Activated naive CD4-positive, alpha-beta T cell treated with anti-CD3 and anti-CD28 coated beads, Interleukin-2, amount 50 U/mL, for 16 hours (primary cell): ENCODE measurements around the gene TNPO1.
"Not testable (repeated sequence)": the region's sequence is repeated elsewhere in the genome, so short reads cannot be mapped to it uniquely, and the experiment has no call there.

Experiments
- DNase-seq: peaks from one replicate; pipeline ENCODE4 v3.0.0-alpha.2; 2020

TNPO1 gene

GRCh38 chr5:72855821-72856220 is 39.4 kb downstream of the TNPO1 start:
- DNase-seq, result no peak

GRCh38 chr5:72857396-72857795 is 40.9 kb downstream of the TNPO1 start:
- no peak for DNase-seq

- no peak for DNase-seq
Measured at GRCh38 chr5:72859127-72859526, 42.7 kb downstream of the TNPO1 start.

- no peak for DNase-seq
Measured at GRCh38 chr5:72860499-72860898, 44.0 kb downstream of the TNPO1 start.

DNA sequence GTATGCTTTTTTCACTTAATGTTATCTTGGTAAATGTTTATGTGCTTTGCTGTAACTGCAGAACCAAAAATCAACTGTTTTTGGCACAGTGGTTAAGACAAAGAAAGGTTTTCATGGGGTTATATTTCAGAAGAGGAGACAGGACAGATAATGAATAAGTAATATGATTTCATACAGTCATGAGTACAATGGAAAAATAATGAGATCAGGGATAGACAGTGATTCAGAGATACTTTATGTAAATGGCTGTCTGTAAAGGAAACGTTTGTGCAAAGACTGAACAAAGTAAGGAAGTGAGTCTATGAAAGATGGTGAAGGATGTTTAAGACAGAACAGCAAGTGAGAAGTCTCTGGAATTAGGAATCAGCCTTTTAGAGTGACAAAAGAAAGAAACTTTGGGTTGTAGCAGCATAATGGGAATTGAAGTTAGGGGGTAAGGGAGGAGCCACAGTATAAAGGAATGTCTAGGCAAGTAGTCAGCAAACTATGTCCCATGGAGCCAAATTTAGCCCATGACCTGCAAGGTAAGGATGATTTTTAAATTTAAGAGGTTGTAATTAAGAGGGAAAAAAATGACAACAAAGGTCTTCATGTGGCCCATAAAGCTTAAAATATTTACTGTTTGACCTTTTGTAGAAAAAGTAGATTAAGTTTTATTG is 55.0 kb downstream of the TNPO1 start:
- no peak for DNase-seq

- DNase-seq, result no peak
Measured at GRCh38 chr5:72878854-72879253, 62.4 kb downstream of the TNPO1 start.

DNA sequence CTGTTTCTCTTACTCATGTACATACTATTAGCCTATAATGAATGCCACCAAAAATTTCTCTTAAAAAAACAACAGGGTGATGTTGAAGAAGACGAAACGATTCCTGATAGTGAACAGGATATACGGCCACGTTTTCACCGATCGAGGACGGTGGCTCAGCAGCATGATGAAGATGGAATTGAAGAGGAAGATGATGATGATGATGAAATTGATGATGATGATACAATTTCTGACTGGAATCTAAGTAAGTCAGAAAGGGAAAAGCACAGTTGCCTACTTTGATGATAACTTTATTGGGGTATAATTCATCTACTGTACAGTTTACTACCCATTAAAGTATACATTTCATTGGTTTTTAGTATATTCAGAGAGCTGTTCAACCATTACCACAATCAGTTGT is 66.5 kb downstream of the TNPO1 start:
- no peak for DNase-seq

GRCh38 chr5:72883850-72884249 is 67.4 kb downstream of the TNPO1 start:
- DNase-seq, result no peak

DNA sequence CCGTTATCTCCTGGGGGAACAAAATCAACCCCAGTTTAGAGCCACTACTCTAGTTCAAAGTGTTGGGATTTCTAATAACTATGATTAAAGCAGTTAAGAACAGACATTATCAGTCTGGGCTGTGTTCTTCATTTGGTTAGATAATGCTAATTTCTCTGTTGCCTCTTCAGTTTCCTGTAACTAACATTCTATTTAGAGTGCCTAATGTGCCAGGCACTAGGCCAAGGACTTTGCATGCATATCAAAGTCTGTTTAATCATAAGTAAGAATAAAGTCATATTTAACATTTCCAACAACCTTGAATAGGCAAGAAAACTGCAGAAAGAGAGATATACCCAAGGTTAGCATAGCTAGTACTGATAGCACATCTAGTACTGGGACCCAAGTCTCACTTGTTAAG is 68.4 kb downstream of the TNPO1 start:
- DNase-seq, result no peak

- DNase-seq, result no peak
Measured at GRCh38 chr5:72885824-72886223, 69.4 kb downstream of the TNPO1 start.

- DNase-seq, result no peak
Measured at GRCh38 chr5:72888595-72888994, 72.1 kb downstream of the TNPO1 start.

DNA sequence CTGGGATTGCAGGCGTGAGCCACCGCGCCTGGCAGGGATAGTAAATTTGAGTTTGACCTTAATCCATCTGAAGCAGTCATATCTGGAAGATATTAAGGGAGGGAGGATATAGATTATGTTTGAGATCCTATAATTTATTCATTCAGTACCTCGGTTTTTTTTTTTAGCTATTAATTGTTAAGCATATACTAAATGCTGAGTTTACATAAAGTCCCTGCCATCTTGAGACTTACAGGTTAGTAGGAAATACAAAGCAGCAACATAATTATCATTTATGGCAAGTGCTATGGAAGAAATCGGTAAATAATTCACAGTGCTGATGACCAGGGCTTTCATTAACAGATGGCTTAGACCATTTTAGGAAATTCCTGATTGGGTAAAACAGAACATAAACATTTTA is 72.9 kb downstream of the TNPO1 start:
- DNase-seq, result no peak

- DNase-seq, result no peak
Measured at GRCh38 chr5:72892846-72893245, 76.4 kb downstream of the TNPO1 start.

GRCh38 chr5:72895758-72896157 is 79.3 kb downstream of the TNPO1 start:
- DNase-seq, result no peak

DNA sequence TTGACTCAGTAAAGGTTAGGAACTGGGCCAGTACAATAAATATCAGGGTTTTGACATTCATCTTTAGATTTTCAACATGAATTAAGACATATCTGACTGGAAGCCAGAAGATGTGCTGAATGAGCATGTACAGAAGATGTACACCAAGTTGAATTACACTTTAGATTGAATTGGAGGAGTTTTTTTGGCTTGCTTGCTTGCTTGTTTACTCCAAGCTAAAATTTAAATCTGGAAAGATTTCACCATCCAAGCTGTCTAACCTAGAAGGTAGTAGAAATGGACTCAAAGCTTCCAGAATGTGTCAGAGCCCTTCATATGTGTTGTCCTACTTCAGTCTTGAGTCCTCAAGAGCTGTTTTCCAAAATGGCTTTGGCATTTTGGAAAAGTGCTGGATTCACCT is 90.3 kb downstream of the TNPO1 start:
- DNase-seq, result no peak

- no peak for DNase-seq
Measured at GRCh38 chr5:72908664-72909063, 92.2 kb downstream of the TNPO1 start.

- no peak for DNase-seq
Measured at GRCh38 chr5:72917371-72917776, 100.9 kb downstream of the TNPO1 start.

- DNase-seq, result no peak
Measured at GRCh38 chr5:72920690-72921502, 104.4 kb downstream of the TNPO1 start.

DNA sequence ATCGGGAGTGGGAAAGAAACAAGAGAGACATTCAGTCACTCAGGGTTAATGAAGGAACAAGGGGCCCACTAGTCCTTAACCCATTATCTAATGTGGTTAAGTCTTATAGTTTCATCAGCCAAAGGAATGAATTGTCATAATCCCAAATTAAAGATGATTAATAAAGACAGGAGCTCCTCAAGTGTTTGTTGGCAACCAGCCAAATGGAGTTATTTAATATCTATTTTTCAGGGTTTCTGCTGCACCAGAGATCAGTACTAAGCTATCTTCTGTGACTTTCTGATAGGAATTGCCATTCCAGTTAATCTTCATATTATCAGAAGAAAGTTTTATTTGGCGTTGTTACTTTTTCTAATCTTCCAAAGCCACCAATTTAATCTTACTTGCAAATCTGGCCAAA is 105.4 kb downstream of the TNPO1 start:
- no peak for DNase-seq

DNA sequence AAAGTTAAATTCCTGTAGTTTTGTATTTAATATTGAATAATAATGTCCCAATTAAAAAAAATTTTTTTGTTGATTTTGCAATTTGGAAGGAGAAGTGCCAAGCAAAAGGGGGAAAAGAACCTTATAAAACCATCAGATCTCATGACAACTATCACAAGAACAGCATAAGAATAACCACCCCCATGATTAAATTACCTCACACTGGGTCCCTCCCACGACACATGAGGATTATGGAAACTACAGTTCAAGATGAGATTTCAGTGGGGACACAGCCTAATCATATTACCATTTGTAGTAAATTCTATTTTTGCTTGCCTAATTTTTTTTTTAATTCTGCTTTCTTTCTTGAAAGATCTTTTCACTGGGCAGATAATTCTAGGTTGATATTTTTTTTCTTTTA is 106.0 kb downstream of the TNPO1 start:
- DNase-seq, result no peak

GRCh38 chr5:72925336-72926010 is 109.0 kb downstream of the TNPO1 start:
- DNase-seq, result no peak

DNA sequence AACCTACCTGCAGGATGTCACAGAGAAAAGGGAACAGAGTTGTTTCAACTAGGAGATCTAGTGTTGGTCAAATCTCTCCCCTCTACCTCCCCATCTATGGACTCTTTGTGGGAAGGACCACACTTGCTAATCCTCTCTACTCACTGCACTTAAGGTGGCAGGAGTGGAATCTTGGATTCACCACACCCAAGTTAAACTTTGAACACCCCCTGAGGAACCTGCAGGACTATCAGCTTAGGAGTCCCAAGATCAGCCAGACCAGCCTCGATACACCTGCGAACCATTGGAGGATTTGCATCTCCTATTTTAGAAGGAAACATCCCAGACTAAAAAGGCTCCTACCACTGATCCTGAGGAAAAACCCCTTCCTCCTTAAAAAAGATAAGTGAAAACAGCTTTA is 116.2 kb downstream of the TNPO1 start:
- DNase-seq, result not testable (repeated sequence)

DNA sequence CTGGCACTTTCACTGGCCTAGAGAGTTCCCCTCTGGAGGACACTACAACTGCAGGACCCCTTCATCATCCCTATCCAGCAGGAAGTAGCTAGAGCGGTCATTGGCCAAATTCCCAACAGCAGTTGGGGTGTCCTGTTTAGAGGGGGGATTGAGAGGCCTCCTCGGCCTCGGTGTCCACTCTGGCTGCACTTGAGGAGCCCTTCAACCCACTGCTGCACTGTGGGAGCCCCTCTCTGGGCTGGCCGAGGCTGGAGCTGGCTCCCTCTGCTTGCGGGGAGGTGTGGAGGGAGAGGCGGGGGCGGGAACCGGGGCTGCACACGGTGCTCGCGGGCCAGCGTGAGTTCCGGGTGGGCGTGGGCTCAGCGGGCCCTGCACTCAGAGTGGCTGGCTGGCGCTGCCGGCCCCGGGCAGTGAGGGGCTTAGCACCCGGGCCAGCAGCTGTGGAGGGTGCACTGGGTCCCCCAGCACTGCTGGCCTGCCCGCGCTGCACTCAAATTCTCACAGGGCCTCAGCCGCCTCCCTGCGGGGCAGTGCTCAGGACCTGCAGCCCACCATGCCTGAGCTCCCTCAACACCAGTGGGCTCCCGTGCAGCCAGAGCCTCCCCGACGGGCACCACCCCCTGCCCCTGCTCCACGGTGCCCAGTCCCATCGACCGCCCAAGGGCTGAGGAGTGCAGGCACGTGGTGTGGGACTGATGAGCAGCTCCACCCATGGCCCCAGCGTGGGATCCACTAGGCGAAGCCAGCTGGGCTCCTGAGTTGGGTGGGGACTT is 118.7 kb downstream of the TNPO1 start:
- DNase-seq, result not testable (repeated sequence)
